Measurements from ENCODE around the gene NCLN.

GRCh38 chr19:3225677-3226093, 40.0 kb downstream of the NCLN start:
- TF ChIP-seq CTCF (IDR thresholded peaks at IDR 0.05) (no peak), POLR2A (IDR thresholded peaks at IDR 0.05) (no peak)
